DND-41 (cell line): Measurements from ENCODE around the gene SUPT3H.

Experiments
- ATAC-seq: fragments of 200-7000 bp; cut with Tn5 transposase; 3 replicates; pipeline ENCODE4 v1.9.1; 2021; ENCODE audit warnings: low read depth; ENCODE audit not compliant: insufficient read depth
- DNase-seq: peaks from one replicate; pipeline ENCODE4 v3.0.0-alpha.2; 2020
- H2AFZ ChIP-seq: 2 replicates; pipeline ENCODE4 v1.6.0; 2012; ENCODE audit warnings: low read depth, low read length
- H3K27ac ChIP-seq: 2 replicates; pipeline ENCODE4 v1.5.1; 2012; ENCODE audit warnings: low read length, inconsistent platforms
- H3K27me3 ChIP-seq: fragments of 200-600 bp; sonication (generic); 2 replicates; pipeline ENCODE4 v1.6.0; 2012; ENCODE audit warnings: low read length, mild to moderate bottlenecking, inconsistent platforms; ENCODE audit not compliant: insufficient read depth, poor library complexity
- H3K36me3 ChIP-seq: 2 replicates; pipeline ENCODE4 v1.5.1; 2012; ENCODE audit warnings: low read length, inconsistent platforms; ENCODE audit not compliant: insufficient read depth
- H3K4me1 ChIP-seq: 2 replicates; pipeline ENCODE4 v1.5.1; 2012; ENCODE audit warnings: mild to moderate bottlenecking, low read length; ENCODE audit not compliant: insufficient read depth
- H3K4me2 ChIP-seq: 2 replicates; pipeline ENCODE4 v1.6.0; 2012; ENCODE audit warnings: mild to moderate bottlenecking, moderate library complexity, low read length, inconsistent platforms; ENCODE audit not compliant: insufficient read depth
- H3K4me3 ChIP-seq, 2 experiments: fragments of 200-600 bp in 1 of 2; shearing (Covaris generic) in 1 of 2; 2 replicates each; pipeline ENCODE4 v1.5.1; 2012 to 2016; ENCODE audit warnings: inconsistent platforms in 2 of 2, low read length in 2 of 2, mild to moderate bottlenecking in 2 of 2, low read depth in 1 of 2, moderate library complexity in 1 of 2
- H3K79me2 ChIP-seq: 2 replicates; pipeline ENCODE4 v1.6.0; 2012; ENCODE audit warnings: low read length, inconsistent platforms; ENCODE audit not compliant: insufficient read depth
- H3K9ac ChIP-seq: 2 replicates; pipeline ENCODE4 v1.6.0; 2012; ENCODE audit warnings: low read depth, mild to moderate bottlenecking, inconsistent platforms, low read length, moderate library complexity
- H3K9me3 ChIP-seq: 2 replicates; pipeline ENCODE4 v1.5.1; 2012; ENCODE audit warnings: low read length, moderate library complexity, mild to moderate bottlenecking, inconsistent platforms; ENCODE audit not compliant: insufficient read depth, severe bottlenecking
- H4K20me1 ChIP-seq: 2 replicates; pipeline ENCODE4 v1.6.0; 2012; ENCODE audit warnings: low read length; ENCODE audit not compliant: insufficient read depth
- EZH2 ChIP-seq: IDR thresholded peaks from 3 replicates; pipeline ENCODE4 v1.6.1; 2012; ENCODE audit warnings: borderline replicate concordance, low read depth, mild to moderate bottlenecking, moderate library complexity, low read length, inconsistent platforms; ENCODE audit not compliant: severe bottlenecking
- TF ChIP-seq, protein P1 (sequence below): IDR thresholded peaks from 2 replicates; pipeline ENCODE4 v1.5.1; 2012; ENCODE audit warnings: borderline replicate concordance, low read length, moderate library complexity, mild to moderate bottlenecking; ENCODE audit not compliant: poor library complexity, severe bottlenecking; ENCODE audit errors: extremely low read depth

The SUPT3H gene

DNA sequence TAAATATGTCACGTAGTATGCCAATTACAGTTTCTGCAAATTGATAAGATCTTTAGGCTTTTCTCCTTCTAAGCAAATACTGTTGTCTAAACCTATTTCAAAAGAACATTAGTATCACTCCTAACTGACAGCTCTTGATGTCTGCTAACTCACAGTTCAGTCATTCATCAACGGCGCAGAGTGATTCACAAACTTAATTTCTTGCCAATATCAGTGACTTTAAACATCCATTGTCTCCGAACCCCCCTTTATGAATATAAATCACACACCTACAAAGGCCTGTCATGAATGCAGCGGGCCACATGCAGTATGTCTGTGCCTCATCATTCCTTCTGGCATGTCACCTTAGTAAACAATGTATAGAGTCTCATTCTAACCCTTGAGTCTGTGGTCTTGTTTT is 569.6 kb downstream of the SUPT3H start:
- Histone ChIP-seq H3K9ac (no peak overlapping the region), H3K4me1 (peaks cover 5% of the 10 kb centered on the region), H3K9me3 (no peaks in the 10 kb centered on the region), H3K27ac (no peak overlapping the region), H3K79me2 (no peaks in the 10 kb centered on the region), H3K27me3 (no peaks in the 10 kb centered on the region), H2AFZ (no peak overlapping the region), H3K4me2 (no peak overlapping the region), H3K4me3 (no peak overlapping the region), H4K20me1 (no peaks in the 10 kb centered on the region), H3K36me3 (no peaks in the 10 kb centered on the region)
- TF ChIP-seq, protein P1, sequence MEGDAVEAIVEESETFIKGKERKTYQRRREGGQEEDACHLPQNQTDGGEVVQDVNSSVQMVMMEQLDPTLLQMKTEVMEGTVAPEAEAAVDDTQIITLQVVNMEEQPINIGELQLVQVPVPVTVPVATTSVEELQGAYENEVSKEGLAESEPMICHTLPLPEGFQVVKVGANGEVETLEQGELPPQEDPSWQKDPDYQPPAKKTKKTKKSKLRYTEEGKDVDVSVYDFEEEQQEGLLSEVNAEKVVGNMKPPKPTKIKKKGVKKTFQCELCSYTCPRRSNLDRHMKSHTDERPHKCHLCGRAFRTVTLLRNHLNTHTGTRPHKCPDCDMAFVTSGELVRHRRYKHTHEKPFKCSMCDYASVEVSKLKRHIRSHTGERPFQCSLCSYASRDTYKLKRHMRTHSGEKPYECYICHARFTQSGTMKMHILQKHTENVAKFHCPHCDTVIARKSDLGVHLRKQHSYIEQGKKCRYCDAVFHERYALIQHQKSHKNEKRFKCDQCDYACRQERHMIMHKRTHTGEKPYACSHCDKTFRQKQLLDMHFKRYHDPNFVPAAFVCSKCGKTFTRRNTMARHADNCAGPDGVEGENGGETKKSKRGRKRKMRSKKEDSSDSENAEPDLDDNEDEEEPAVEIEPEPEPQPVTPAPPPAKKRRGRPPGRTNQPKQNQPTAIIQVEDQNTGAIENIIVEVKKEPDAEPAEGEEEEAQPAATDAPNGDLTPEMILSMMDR: no peak
- no peak for TF ChIP-seq EZH2
- DNase-seq: no peak
- no peak for ATAC-seq

DNA sequence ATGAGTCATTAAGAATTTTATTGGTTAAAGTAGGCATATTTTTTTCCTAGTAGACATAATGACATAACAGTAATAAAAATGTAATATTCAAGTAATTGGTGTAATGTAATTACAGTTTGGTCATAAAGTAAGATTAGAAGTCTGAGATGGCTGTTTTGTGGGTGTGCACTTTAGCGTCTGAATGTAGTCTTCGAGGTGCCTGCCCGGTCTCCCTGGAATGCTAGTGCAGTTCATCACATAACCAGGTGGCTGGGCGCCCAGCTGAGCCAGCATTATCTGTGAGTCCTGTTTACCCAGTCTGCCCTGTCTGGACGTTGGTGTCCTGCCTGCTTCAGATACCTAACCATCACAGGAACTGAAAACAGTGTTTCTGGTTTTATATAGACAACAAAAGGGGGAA is 571.1 kb downstream of the SUPT3H start:
- H3K4me3 ChIP-seq: no peak overlapping the region
- no peak overlapping the region for H2AFZ ChIP-seq
- H3K27ac ChIP-seq: no peak overlapping the region
- H4K20me1 ChIP-seq: no peaks in the 10 kb centered on the region
- no peak overlapping the region for H3K4me2 ChIP-seq
- no peaks in the 10 kb centered on the region for H3K9me3 ChIP-seq
- no peaks in the 10 kb centered on the region for H3K27me3 ChIP-seq
- no peaks in the 10 kb centered on the region for H3K79me2 ChIP-seq
- H3K36me3 ChIP-seq: no peaks in the 10 kb centered on the region
- DNase-seq: no peak
- TF ChIP-seq, protein P1: no peak
- no peak for TF ChIP-seq EZH2
- H3K4me1 ChIP-seq: peaks cover 3% of the 10 kb centered on the region
- ATAC-seq: no peak
- H3K9ac ChIP-seq: no peak overlapping the region

DNA sequence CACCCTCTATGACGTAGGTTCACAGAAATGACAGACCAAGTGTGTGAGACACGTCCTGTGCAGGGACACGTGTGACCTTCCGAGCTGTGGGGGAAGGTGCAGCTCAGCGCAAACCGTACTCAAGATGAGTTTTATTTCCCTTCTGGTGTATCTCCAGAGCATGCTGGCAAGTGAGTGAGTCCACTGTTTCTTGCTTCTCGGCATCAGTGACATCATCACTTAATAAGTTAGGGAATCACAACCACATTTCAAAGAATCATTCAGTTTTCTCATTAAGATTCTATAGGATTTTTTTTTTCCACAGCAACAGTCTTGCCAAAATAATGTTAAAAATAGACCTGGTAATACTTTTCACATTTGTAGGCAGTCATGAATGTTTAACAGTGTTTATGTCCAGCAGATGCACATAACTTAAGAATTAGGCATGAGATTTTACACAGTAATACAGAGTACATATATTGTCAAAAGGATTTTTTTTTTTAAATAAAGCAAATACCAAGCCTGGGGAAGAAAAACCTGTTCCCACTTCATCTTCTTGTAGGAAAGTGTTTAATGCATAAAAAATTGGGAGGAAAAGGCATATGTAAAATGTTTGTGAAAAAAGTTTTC is 572.4 kb downstream of the SUPT3H start:
- Histone ChIP-seq H4K20me1 (no peaks in the 10 kb centered on the region), H3K4me1 (no peaks in the 10 kb centered on the region), H3K36me3 (no peaks in the 10 kb centered on the region), H3K9ac (no peak overlapping the region), H3K4me2 (no peak overlapping the region), H3K27ac (no peak overlapping the region), H3K27me3 (no peaks in the 10 kb centered on the region), H2AFZ (no peak overlapping the region), H3K9me3 (no peaks in the 10 kb centered on the region), H3K4me3 (no peak overlapping the region), H3K79me2 (no peaks in the 10 kb centered on the region)
- ATAC-seq (no peak), DNase-seq (no peak)
- TF ChIP-seq EZH2: no peak
- TF ChIP-seq, protein P1: no peak

DNA sequence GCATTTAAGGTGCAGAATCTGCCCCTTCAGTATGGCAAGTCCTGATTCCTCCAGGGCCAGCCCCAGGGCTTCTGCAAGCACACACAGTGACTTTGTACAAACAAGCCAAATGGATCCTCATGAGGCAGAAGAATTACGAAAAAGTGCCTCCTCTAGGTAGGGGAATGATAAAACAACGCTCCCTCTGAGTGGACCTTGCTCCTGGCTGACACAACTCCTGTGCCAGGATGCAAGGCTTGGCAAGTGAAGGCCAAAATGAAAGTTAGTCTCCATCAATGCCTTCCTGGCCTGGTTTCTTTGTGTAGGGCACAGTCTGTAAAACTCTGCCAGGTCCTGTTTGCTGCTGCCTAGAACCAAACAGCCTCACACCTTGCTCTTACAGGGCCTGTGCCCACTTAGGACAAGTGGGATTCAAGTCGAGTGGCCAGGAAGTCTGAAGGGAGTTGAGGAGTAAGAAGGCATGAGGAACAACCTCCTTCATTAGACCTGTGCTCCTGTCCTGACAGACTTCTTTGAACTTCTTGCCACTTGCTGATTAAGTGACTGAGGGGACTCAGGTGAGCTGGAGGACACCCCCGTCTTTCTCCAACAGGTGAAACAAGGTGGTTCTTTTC is 573.1 kb downstream of the SUPT3H start:
- Histone ChIP-seq H3K4me3 (no peak overlapping the region), H3K79me2 (no peaks in the 10 kb centered on the region), H3K27me3 (no peaks in the 10 kb centered on the region), H3K36me3 (no peaks in the 10 kb centered on the region), H3K9ac (no peak overlapping the region), H2AFZ (no peak overlapping the region), H3K9me3 (no peaks in the 10 kb centered on the region), H3K4me1 (no peaks in the 10 kb centered on the region), H4K20me1 (no peaks in the 10 kb centered on the region), H3K27ac (no peak overlapping the region), H3K4me2 (no peak overlapping the region)
- DNase-seq (no peak), ATAC-seq (no peak)
- TF ChIP-seq EZH2: no peak
- TF ChIP-seq, protein P1: no peak
